Subcutaneous abdominal adipose tissue (tissue), 5 donors: ENCODE results near the gene CTDSPL.
A peak's percentile ranks its signal among the peaks of the same experiment; 100 is the strongest.

Source experiments
- H3K27ac ChIP-seq: one replicate; pipeline ENCODE4 v1.7.0; 2013; ENCODE audit warnings: low read depth, mild to moderate bottlenecking, inconsistent platforms, low read length, moderate library complexity
- H3K27me3 ChIP-seq, 5 donors: one replicate each; pipeline ENCODE4 v1.7.0; 2013; ENCODE audit warnings: low read length in 5 of 5, inconsistent platforms in 1 of 5; ENCODE audit not compliant: control insufficient read depth in 5 of 5, insufficient read depth in 4 of 5
- H3K36me3 ChIP-seq, 5 donors: one replicate each; pipeline ENCODE4 v1.7.0; 2013; ENCODE audit warnings: low read length in 5 of 5; ENCODE audit not compliant: control insufficient read depth in 5 of 5, insufficient read depth in 5 of 5
- H3K4me1 ChIP-seq, 5 donors: one replicate each; pipeline ENCODE4 v1.7.0; 2013; ENCODE audit warnings: low read length in 5 of 5, mild to moderate bottlenecking in 3 of 5, moderate library complexity in 1 of 5; ENCODE audit not compliant: control insufficient read depth in 5 of 5, insufficient read depth in 5 of 5
- H3K4me3 ChIP-seq, 5 donors: one replicate each; pipeline ENCODE4 v1.7.0; 2013; ENCODE audit warnings: low read length in 5 of 5, low read depth in 1 of 5
- H3K9ac ChIP-seq, 5 donors: one replicate each; pipeline ENCODE4 v1.7.0; 2013; ENCODE audit warnings: low read length in 5 of 5, mild to moderate bottlenecking in 4 of 5, moderate library complexity in 3 of 5
- H3K9me3 ChIP-seq, 5 donors: one replicate each; pipeline ENCODE4 v1.7.0; 2013; ENCODE audit warnings: low read length in 5 of 5; ENCODE audit not compliant: control insufficient read depth in 5 of 5
- donor health status: healthy.
- donor health status: healthy.
- donor health status: healthy.
- donor health status: healthy.
- donor health status: healthy.

Gene CTDSPL

GRCh38 chr3:37909067-37909911 lies 47.6 kb downstream of the CTDSPL start:
- Histone ChIP-seq H3K36me3 (no peaks in the 10 kb centered on the region), H3K4me1 (peaks cover 4 to 32% (median 22%) of the 10 kb centered on the region in 5 donors), H3K9me3 (no peaks in the 10 kb centered on the region), H3K27ac (no peak overlapping the region), H3K9ac (no peak overlapping the region), H3K27me3 (no peaks in the 10 kb centered on the region), H3K4me3 (no peak overlapping the region)

GRCh38 chr3:37910671-37911400 lies 49.2 kb downstream of the CTDSPL start:
- Histone ChIP-seq H3K27me3 (no peaks in the 10 kb centered on the region), H3K27ac (no peak overlapping the region), H3K4me3 (no peak overlapping the region), H3K9me3 (no peaks in the 10 kb centered on the region), H3K9ac (no peak overlapping the region), H3K36me3 (no peaks in the 10 kb centered on the region), H3K4me1 (peaks cover 4 to 19% (median 15%) of the 10 kb centered on the region in 5 donors)

GRCh38 chr3:37912052-37912733 lies 50.5 kb downstream of the CTDSPL start:
- H3K27me3 ChIP-seq = no peaks in the 10 kb centered on the region
- H3K4me3 ChIP-seq = no peak overlapping the region
- H3K4me1 ChIP-seq = peaks cover 0 to 6% (median 2%) of the 10 kb centered on the region in 5 donors
- no peak overlapping the region for H3K27ac ChIP-seq
- H3K9ac ChIP-seq = no peak overlapping the region
- no peaks in the 10 kb centered on the region for H3K9me3 ChIP-seq
- H3K36me3 ChIP-seq = peaks cover 0 to 2% (median 0%) of the 10 kb centered on the region in 5 donors

- Histone ChIP-seq H3K27me3 (no peaks in the 10 kb centered on the region), H3K9me3 (no peaks in the 10 kb centered on the region), H3K27ac (no peak overlapping the region), H3K9ac (no peak overlapping the region), H3K36me3 (peaks cover 0 to 2% (median 0%) of the 10 kb centered on the region in 5 donors), H3K4me1 (peaks cover 0 to 5% (median 3%) of the 10 kb centered on the region in 5 donors), H3K4me3 (no peak overlapping the region)
Observed at GRCh38 chr3:37913522-37913921, 51.8 kb downstream of the CTDSPL start.

- H3K27ac ChIP-seq = no peak overlapping the region
- H3K27me3 ChIP-seq = no peaks in the 10 kb centered on the region
- no peak overlapping the region for H3K4me3 ChIP-seq
- H3K36me3 ChIP-seq = peaks cover 0 to 2% (median 0%) of the 10 kb centered on the region in 5 donors
- no peaks in the 10 kb centered on the region for H3K9me3 ChIP-seq
- no peak overlapping the region for H3K9ac ChIP-seq
- H3K4me1 ChIP-seq = peaks cover 0 to 5% (median 0%) of the 10 kb centered on the region in 5 donors
Observed at GRCh38 chr3:37916685-37917084, 55.0 kb downstream of the CTDSPL start.

- peaks cover 7 to 16% (median 14%) of the 10 kb centered on the region in 5 donors for H3K4me1 ChIP-seq
- no peaks in the 10 kb centered on the region for H3K9me3 ChIP-seq
- H3K27ac ChIP-seq = no peak overlapping the region
- H3K36me3 ChIP-seq = peaks cover 0 to 2% (median 0%) of the 10 kb centered on the region in 5 donors
- H3K9ac ChIP-seq = no peak overlapping the region
- H3K4me3 ChIP-seq = no peak overlapping the region
- no peaks in the 10 kb centered on the region for H3K27me3 ChIP-seq
Observed at GRCh38 chr3:37918627-37919026, 56.9 kb downstream of the CTDSPL start.

- H3K27ac ChIP-seq = no peak overlapping the region
- H3K9ac ChIP-seq = no peak overlapping the region
- H3K4me1 ChIP-seq = peaks cover 7 to 23% (median 18%) of the 10 kb centered on the region in 5 donors
- H3K4me3 ChIP-seq = no peak overlapping the region
- H3K27me3 ChIP-seq = no peaks in the 10 kb centered on the region
- H3K9me3 ChIP-seq = no peaks in the 10 kb centered on the region
- peaks cover 0 to 2% (median 0%) of the 10 kb centered on the region in 5 donors for H3K36me3 ChIP-seq
Observed at GRCh38 chr3:37920156-37920699, 58.5 kb downstream of the CTDSPL start.

- Histone ChIP-seq H3K9me3 (no peaks in the 10 kb centered on the region), H3K4me1 (peaks cover 7 to 23% (median 18%) of the 10 kb centered on the region in 5 donors)
Observed at GRCh38 chr3:37921025-37921424, 59.3 kb downstream of the CTDSPL start.

GRCh38 chr3:37922721-37923568 lies 61.3 kb downstream of the CTDSPL start:
- Histone ChIP-seq H3K9me3 (no peaks in the 10 kb centered on the region), H3K36me3 (no peaks in the 10 kb centered on the region), H3K4me1 (peaks cover 7 to 23% (median 19%) of the 10 kb centered on the region in 5 donors), H3K27ac (peak overlapping the region; percentile 37), H3K27me3 (no peaks in the 10 kb centered on the region), H3K9ac (peak overlapping the region in 1 of 5 donors; percentile 15), H3K4me3 (no peak overlapping the region)

More at GRCh38 chr3:37921025-37921424, 59.3 kb downstream of the CTDSPL start:
- Histone ChIP-seq H3K36me3 (peaks cover 0 to 2% (median 0%) of the 10 kb centered on the region in 5 donors), H3K27ac (no peak overlapping the region), H3K4me3 (no peak overlapping the region), H3K9ac (no peak overlapping the region), H3K27me3 (no peaks in the 10 kb centered on the region)
